GM12878 (cell line): Measurements from ENCODE around the gene LDLRAD3.

Source experiments
- CTCF ChIP-seq, 3 experiments: IDR thresholded peaks in 2 of 3; conservative IDR thresholded peaks in 1 of 3; 2 replicates each; pipeline ENCODE4 v1.5.1; 2011; ENCODE audit warnings: low read depth in 3 of 3, low read length in 3 of 3, mild to moderate bottlenecking in 3 of 3, control low read depth in 2 of 3, moderate library complexity in 2 of 3, inconsistent platforms in 1 of 3, mixed read lengths in 1 of 3; ENCODE audit not compliant: control insufficient read depth in 2 of 3, insufficient read depth in 1 of 3; ENCODE audit errors: extremely low read depth in 1 of 3
- FOS ChIP-seq: IDR thresholded peaks from 3 replicates; pipeline ENCODE4 v1.6.1; 2011; ENCODE audit warnings: borderline replicate concordance; ENCODE audit not compliant: insufficient read length; ENCODE audit errors: extremely low read depth
- NFIC ChIP-seq: IDR thresholded peaks from 2 replicates; pipeline ENCODE4 v1.6.1; 2012; ENCODE audit warnings: low read depth, mild to moderate bottlenecking, inconsistent platforms, low read length, moderate library complexity
- POLR2A ChIP-seq: IDR thresholded peaks from 2 replicates; pipeline ENCODE4 v1.6.1; 2011; ENCODE audit warnings: low read depth, mild to moderate bottlenecking, low read length
- RCOR1 ChIP-seq: conservative IDR thresholded peaks from 2 replicates; pipeline ENCODE4 v1.6.1; 2012; ENCODE audit warnings: low read depth, low read length, improper control_type of control experiment
- REST ChIP-seq: IDR thresholded peaks from 2 replicates; pipeline ENCODE4 v1.6.1; 2012; ENCODE audit warnings: mild to moderate bottlenecking, low read depth, low read length
- YY1 ChIP-seq: IDR thresholded peaks from 2 replicates; pipeline ENCODE4 v1.6.1; 2011; ENCODE audit warnings: low read depth, mild to moderate bottlenecking, low read length

GRCh38 chr11:36187622-36188021 is 243.8 kb downstream of the LDLRAD3 start:
- no peak for TF ChIP-seq POLR2A
- TF ChIP-seq YY1, result no peak
- no peak for TF ChIP-seq RCOR1
- TF ChIP-seq CTCF (IDR thresholded peaks at IDR 0.05 in 2 of 3, conservative IDR thresholded peaks at IDR 0.05 in 1 of 3; ENCODE audit: control insufficient read depth in 2 of 3, extremely low read depth in 1 of 3, insufficient read depth in 1 of 3, low read depth in 3 of 3, low read length in 3 of 3), result no peak
- TF ChIP-seq FOS, result no peak
- no peak for TF ChIP-seq NFIC
- TF ChIP-seq REST, result no peak
